K562 (cell line): ENCODE measurements around the gene ST3GAL5. TPM values are rescaled to one million over a fixed set of nuclear protein-coding genes. Genes with fewer than 3 reads are reported as not detected.

Experiments
- ATAC-seq: fragments of 200-7000 bp; cut with Tn5 transposase; 3 replicates; pipeline ENCODE4 v1.9.1; 2020; ENCODE audit warnings: moderate library complexity
- BruUV-seq: library from RNA; stranded (reverse); fragments of 400-500 nt; replicated peaks from 2 replicates; lab custom pipeline; 2021; lab: Mats Ljungman, UMichigan
- CTCF ChIA-PET: fragments of 300-600 bp; formaldehyde crosslinking; extraction: SDS; loops from one replicate; lab custom pipeline; 2021; ENCODE audit warnings: low intra/inter-chr PET ratio; lab: Yijun Ruan, JAX
- POLR2A ChIA-PET: fragments of 300-600, 350-650 bp; sonication (Branson Sonifier 250); formaldehyde crosslinking; extraction: SDS; loops from one replicate; lab custom pipeline; 2021; ENCODE audit warnings: antibody characterized with exemption, inconsistent platforms; lab: Yijun Ruan, JAX
- DNase-seq, 4 experiments: peaks; one replicate each; pipeline versions ENCODE4 v3.0.0 to v3.0.0-alpha.2; 2011 to 2018; ENCODE audit warnings: low spot score in 3 of 4, mixed read lengths in 3 of 4; ENCODE audit errors: extremely low read depth in 1 of 4
- FAIRE-seq: peaks from 2 replicates; lab custom pipeline; 2011; peaks lifted over from hg19 to GRCh38; lab: Jason Lieb, UNC
- H2AFZ ChIP-seq: 2 replicates; pipeline ENCODE4 v1.6.0; 2011; ENCODE audit warnings: low read depth, low read length, control low read depth, inconsistent platforms
- H3K27ac ChIP-seq: fragments of 200-600 bp; 3 replicates; pipeline ENCODE4 v1.8.0; 2011; ENCODE audit warnings: low read depth, mild to moderate bottlenecking, control low read depth, inconsistent platforms, low read length, moderate library complexity, mixed read lengths; ENCODE audit errors: extremely low read depth
- H3K27me3 ChIP-seq, 2 experiments: fragments of 300-600 bp in 1 of 2; 2 replicates in 1 of 2; 3 replicates in 1 of 2; pipeline versions ENCODE4 v1.6.0 to v1.8.0; 2011; ENCODE audit warnings: inconsistent platforms in 2 of 2, low read length in 2 of 2, mild to moderate bottlenecking in 1 of 2, mixed read lengths in 1 of 2, moderate library complexity in 1 of 2; ENCODE audit not compliant: control insufficient read depth in 2 of 2, insufficient read depth in 2 of 2
- H3K36me3 ChIP-seq: fragments of 300-600 bp; 3 replicates; pipeline ENCODE4 v1.8.0; 2011; ENCODE audit warnings: mild to moderate bottlenecking, low read length, inconsistent platforms; ENCODE audit not compliant: control insufficient read depth, insufficient read depth
- H3K4me1 ChIP-seq, 2 experiments: fragments of 200-600 bp in 1 of 2; replicated peaks in 1 of 2; 2 replicates in 1 of 2; 3 replicates in 1 of 2; pipeline versions ENCODE4 v1.5.1 to v1.8.0; 2011; ENCODE audit warnings: inconsistent platforms in 2 of 2, low read length in 2 of 2, mild to moderate bottlenecking in 1 of 2, mixed read lengths in 1 of 2, moderate library complexity in 1 of 2; ENCODE audit not compliant: control insufficient read depth in 2 of 2, insufficient read depth in 2 of 2
- H3K4me2 ChIP-seq: 2 replicates; pipeline ENCODE4 v1.6.1; 2011; ENCODE audit warnings: low read length, control low read depth, inconsistent platforms, mixed read lengths; ENCODE audit not compliant: insufficient read depth
- H3K4me3 ChIP-seq: fragments of 200-600 bp; sonication (generic), shearing (Covaris generic); 2 replicates; pipeline ENCODE4 v1.5.1; 2016; ENCODE audit warnings: control low read depth, inconsistent platforms
- H3K79me2 ChIP-seq: fragments of 200-600 bp; 3 replicates; pipeline ENCODE4 v1.8.0; 2011; ENCODE audit warnings: low read length, inconsistent platforms; ENCODE audit not compliant: control insufficient read depth, insufficient read depth
- H3K9ac ChIP-seq, 2 experiments: 2 replicates each; pipeline versions ENCODE4 v1.6.0 to v1.6.1; 2011; ENCODE audit warnings: low read depth in 2 of 2, low read length in 2 of 2, control low read depth in 1 of 2, inconsistent platforms in 1 of 2, mild to moderate bottlenecking in 1 of 2, mixed read lengths in 1 of 2; ENCODE audit not compliant: insufficient read depth in 1 of 2
- H3K9me1 ChIP-seq: one replicate; pipeline ENCODE4 v1.6.0; 2011; ENCODE audit warnings: inconsistent platforms, mild to moderate bottlenecking, low read length, moderate library complexity; ENCODE audit not compliant: control insufficient read depth, insufficient read depth
- H3K9me3 ChIP-seq: replicated peaks from 2 replicates; pipeline ENCODE4 v1.5.1; 2011; ENCODE audit warnings: low read depth, low read length, inconsistent platforms; ENCODE audit not compliant: control insufficient read depth, insufficient read depth
- H4K20me1 ChIP-seq: replicated peaks from 2 replicates; pipeline ENCODE4 v1.6.1; 2011; ENCODE audit warnings: low read length, inconsistent platforms, mixed read lengths; ENCODE audit not compliant: control insufficient read depth, insufficient read depth
- CTBP1 ChIP-seq: fragments of 450-650 bp; IDR thresholded peaks from 2 replicates; pipeline ENCODE4 v1.6.1; 2016; ENCODE audit warnings: borderline replicate concordance
- CXXC5 ChIP-seq: fragments of 250-450 bp; sonication (Bioruptor Pico); IDR thresholded peaks from 2 replicates; pipeline ENCODE4 v1.8.0; 2022; ENCODE audit warnings: inconsistent platforms, mild to moderate bottlenecking, moderate library complexity
- HDAC1 ChIP-seq, 2 experiments: fragments of 450-650 bp; IDR thresholded peaks; 2 replicates each; pipeline ENCODE4 v1.6.1; 2016 to 2017; ENCODE audit warnings: inconsistent platforms in 1 of 2, mild to moderate bottlenecking in 1 of 2, moderate library complexity in 1 of 2
- HEY1 ChIP-seq: fragments of 250-450 bp; sonication (Bioruptor Pico); IDR thresholded peaks from 2 replicates; pipeline ENCODE4 v1.5.0; 2020; ENCODE audit warnings: mild to moderate bottlenecking, moderate library complexity, borderline replicate concordance
- MTA1 ChIP-seq: fragments of 450-650 bp; IDR thresholded peaks from 2 replicates; pipeline ENCODE4 v1.6.1; 2017; ENCODE audit warnings: borderline replicate concordance
- RAD51 ChIP-seq: fragments of 450-650 bp; IDR thresholded peaks from 2 replicates; pipeline ENCODE4 v1.7.1; 2016; ENCODE audit warnings: low read depth, mild to moderate bottlenecking, borderline replicate concordance
- SMAD4 ChIP-seq: fragments of 250-450 bp; sonication (Bioruptor Pico); conservative IDR thresholded peaks from 2 replicates; pipeline ENCODE4 v1.8.0; 2021; ENCODE audit warnings: inconsistent platforms, mild to moderate bottlenecking, moderate library complexity
- ZZZ3 ChIP-seq: fragments of 450-650 bp; IDR thresholded peaks from 2 replicates; pipeline ENCODE4 v1.6.1; 2016; ENCODE audit warnings: antibody characterized with exemption, mild to moderate bottlenecking, moderate library complexity
- WGBS: fragments of 100-300 bp; shearing (Covaris generic); methylation state at CpG from one replicate; pipeline ENCODE4 v1.1.6; 2016; ENCODE audit warnings: low coverage, mixed read lengths; ENCODE audit not compliant: insufficient coverage; ENCODE audit errors: missing lambda C conversion rate; 5-methylcytosine and 5-hydroxymethylcytosine counted together
- in situ Hi-C: fragments of 300-500 bp; cut with MboI; formaldehyde crosslinking; loops from 4 replicates; pipeline ENCODE4 v1.15.0; 2018; ENCODE audit warnings: inconsistent platforms, mixed read lengths
- intact Hi-C: fragments of 100-400 bp; cut with micrococcal nuclease; formaldehyde crosslinking; loops from 2 replicates; pipeline ENCODE4 v1.14.2; 2022
- polyA plus RNA-seq, 8 experiments: library from polyadenylated mRNA; depleted of rRNA in 4 of 8; stranded (reverse) in 5 of 8; unstranded in 3 of 8; fragments of >200 nt; fragmentation: Nextera tagmentation in 2 of 8; fragmentation: Illumina TruSeq in 1 of 8; extraction: Ambion mirVana in 2 of 8; extraction: Trizol in 1 of 8; gene quantifications; 2 replicates each; pipeline versions ENCODE4 v1.2.1 to v1.2.3, GENCODE V29; 2011 to 2014; ENCODE audit warnings: inconsistent platforms in 1 of 8, missing spikeins in 1 of 8
- total RNA-seq, 7 experiments: library from RNA; depleted of rRNA in 6 of 7; stranded (reverse); fragments of >200 nt in 6 of 7; fragmentation: Illumina TruSeq in 2 of 7; extraction: Trizol in 2 of 7; gene quantifications; 2 replicates each; pipeline versions ENCODE4 v1.2.1 to v1.2.3, GENCODE V29; 2011 to 2021; ENCODE audit warnings: low replicate concordance in 1 of 7

Gene ST3GAL5
- total and polyA plus RNA-seq, 9 of the 15 experiments (the other 6 are each of a cell fraction or from before 2014, with no cell fraction given) = 1.6 to 10.0 (median 4.2) TPM

- no peaks in the 10 kb centered on the region for H4K20me1 ChIP-seq
- 0 out of 4 replicates have a peak overlapping the region, but pooled peaks of 1 of the 2 experiments have one; percentile 36 for H3K9ac ChIP-seq
- FAIRE-seq (no peak), ATAC-seq (no peak; the same call in 2 of the 3 replicates), DNase-seq (no peak)
- intact Hi-C loops = no loop called here
- H3K9me3 ChIP-seq = no peaks in the 10 kb centered on the region
- ChIA-PET POLR2A (interaction anchor here (0.7 to 1.4 kb wide), 3 partner anchors 9 to 15 kb away, joined by 3 to 4 read pairs (median 3); partner anchors contain the start of gene ST3GAL5), CTCF (no interaction called here)
- H3K4me3 ChIP-seq = no peak overlapping the region
- H3K9me1 ChIP-seq = no peaks in the 10 kb centered on the region
- no peaks in the 10 kb centered on the region for H3K27me3 ChIP-seq
- no peak for TF ChIP-seq HEY1
- TF ChIP-seq MTA1 = no peak
- TF ChIP-seq CXXC5 (CRISPR knock-in tag) = no peak
- no peak for TF ChIP-seq HDAC1 (IDR thresholded peaks at IDR 0.05)
- TF ChIP-seq ZZZ3 = no peak
- TF ChIP-seq SMAD4 = no peak
- TF ChIP-seq CTBP1 = no peak
- TF ChIP-seq RAD51 = no peak
- no peaks in the 10 kb centered on the region for H3K36me3 ChIP-seq
- H2AFZ ChIP-seq = 0 out of 2 replicates have a peak overlapping the region, but pooled peaks have one; percentile 65
- 29% methylated on average over 7 of the region's 8 CpGs for WGBS
- no TSS peak for BruUV-seq
- H3K79me2 ChIP-seq = no peaks in the 10 kb centered on the region
- H3K4me1 ChIP-seq = peaks cover 6 to 7% of the 10 kb centered on the region in 2 experiments; a peak in 3 of 5 replicates
- no peak overlapping the region for H3K27ac ChIP-seq
- H3K4me2 ChIP-seq = no peak overlapping the region
- in situ Hi-C loops = no loop called here
Observed at GRCh38 chr2:85903849-85904248, 15.1 kb upstream of the ST3GAL5 start.
